K562 (cell line): Measurements from ENCODE around the gene TMEM184B.

ENCODE experiments used
- ATF2 ChIP-seq: sonication (generic); formaldehyde crosslinking; IDR thresholded peaks from 2 replicates; pipeline ENCODE4 v1.8.1; 2022; ENCODE audit warnings: missing genetic modification reagents
- BRF1 ChIP-seq: IDR thresholded peaks from 3 replicates; pipeline ENCODE4 v1.6.1; 2011; ENCODE audit warnings: borderline replicate concordance, mild to moderate bottlenecking; ENCODE audit not compliant: insufficient read length; ENCODE audit errors: extremely low read depth
- C11orf30 ChIP-seq: fragments of 450-650 bp; IDR thresholded peaks from 2 replicates; pipeline ENCODE4 v1.6.1; 2016; ENCODE audit warnings: low read depth, mild to moderate bottlenecking
- FOS ChIP-seq: IDR thresholded peaks from 3 replicates; pipeline ENCODE4 v1.6.1; 2011; ENCODE audit not compliant: insufficient read length; ENCODE audit errors: extremely low read depth
- RAD21 ChIP-seq, 2 experiments: fragments of 250-450 bp in 1 of 2; fragments of 450-650 bp in 1 of 2; sonication (Bioruptor Pico) in 1 of 2; formaldehyde crosslinking in 1 of 2; IDR thresholded peaks in 1 of 2; conservative IDR thresholded peaks in 1 of 2; 2 replicates each; pipeline versions ENCODE4 v1.4.0 to v1.8.0; 2020 to 2022; ENCODE audit warnings: mild to moderate bottlenecking in 2 of 2, moderate library complexity in 1 of 2
- TBP ChIP-seq: optimal IDR thresholded peaks from 2 replicates; pipeline ENCODE3; 2011; ENCODE audit warnings: low read depth, low read length, improper control_type of control experiment
- ZBTB33 ChIP-seq: sonication (generic); formaldehyde crosslinking; IDR thresholded peaks from 2 replicates; pipeline ENCODE4 v1.8.1; 2023; ENCODE audit warnings: mild to moderate bottlenecking, missing genetic modification reagents
- ZNF589 ChIP-seq: fragments of 200-800 bp; sonication (Bioruptor generic); IDR thresholded peaks from 2 replicates; pipeline ENCODE4 v1.6.1; 2016; ENCODE audit warnings: low read depth, missing genetic modification characterization, missing compliant biosample characterization

GRCh38 chr22:38296372-38296771, 23.6 kb upstream of the TMEM184B start:
- TF ChIP-seq C11orf30, result no peak
- TF ChIP-seq ATF2 (CRISPR knock-in tag), result no peak
- TF ChIP-seq RAD21 (CRISPR knock-in tag; conservative IDR thresholded peaks at IDR 0.05 in 1 of 2, IDR thresholded peaks at IDR 0.05 in 1 of 2), result no peak
- no peak for TF ChIP-seq FOS
- no peak for TF ChIP-seq TBP
- TF ChIP-seq ZBTB33 (CRISPR knock-in tag), result no peak
- no peak for TF ChIP-seq BRF1
- TF ChIP-seq ZNF589 (CRISPR knock-in tag), result no peak
